Testis (tissue), 3 donors: ENCODE data around the gene OR6N2. TPM values are rescaled to one million over a fixed set of nuclear protein-coding genes. Genes with fewer than 3 reads are reported as not detected.

Experiments used
- DNase-seq: peaks from one replicate; pipeline ENCODE4 v3.0.0-alpha.2; 2019
- H3K27ac ChIP-seq, 2 donors: fragments of 200-600 bp; sonication (generic); one replicate each; pipeline ENCODE4 v1.5.1; 2019
- H3K27me3 ChIP-seq: fragments of 200-600 bp; sonication (generic); one replicate; pipeline ENCODE4 v1.5.1; 2019
- H3K36me3 ChIP-seq: fragments of 200-600 bp; sonication (generic); one replicate; pipeline ENCODE4 v1.5.1; 2017; ENCODE audit warnings: low read depth; ENCODE audit errors: missing control alignments
- H3K4me1 ChIP-seq: fragments of 200-600 bp; sonication (generic); one replicate; pipeline ENCODE4 v1.5.1; 2019
- H3K4me3 ChIP-seq, 2 donors: fragments of 200-600 bp; sonication (generic); one replicate each; pipeline ENCODE4 v1.5.1; 2017 to 2019
- H3K9me3 ChIP-seq: fragments of 200-600 bp; sonication (generic); one replicate; pipeline ENCODE4 v1.5.1; 2017
- POLR2A ChIP-seq: fragments of 450-650 bp; IDR thresholded peaks from one replicate; pipeline ENCODE4 v1.6.1; 2017; ENCODE audit warnings: antibody characterized with exemption, mild to moderate bottlenecking, moderate library complexity
- WGBS, 2 donors: methylation state at CpG; one replicate each; pipeline ENCODE4 v1.1.5; 2018; 5-methylcytosine and 5-hydroxymethylcytosine counted together
- intact Hi-C: fragments of 100-400 bp; cut with DNase I; formaldehyde crosslinking; loops from one replicate; pipeline ENCODE4 v1.15.1; 2023; ENCODE audit warnings: low total_unique reads
- polyA plus RNA-seq: library from polyadenylated mRNA; stranded (reverse); fragments of 350-450 nt; fragmentation: Illumina TruSeq; extraction: RNeasy Lipid Tissue Mini Kit (QIAGEN cat#74804); gene quantifications from one replicate; pipeline ENCODE4 v1.2.3, GENCODE V29; 2014; ENCODE audit warnings: low read depth, low replicate concordance; ENCODE audit not compliant: insufficient read depth
- total RNA-seq, 2 donors: library from RNA; depleted of rRNA; stranded (reverse); fragments of >200 nt; gene quantifications; one replicate each; pipeline ENCODE4 v1.2.3, GENCODE V29; 2016
- TF ChIP-seq, protein P1 (sequence below), 3 experiments: fragments of 450-650 bp in 2 of 3; fragments of 200-600 bp in 1 of 3; sonication (generic) in 1 of 3; IDR thresholded peaks; one replicate each; pipeline ENCODE4 v1.5.1; 2016 to 2019; ENCODE audit warnings: antibody characterized with exemption in 3 of 3, mild to moderate bottlenecking in 2 of 3, moderate library complexity in 1 of 3

The OR6N2 gene
- total and polyA plus RNA-seq, 3 donors from 2014 or later: not detected

DNA sequence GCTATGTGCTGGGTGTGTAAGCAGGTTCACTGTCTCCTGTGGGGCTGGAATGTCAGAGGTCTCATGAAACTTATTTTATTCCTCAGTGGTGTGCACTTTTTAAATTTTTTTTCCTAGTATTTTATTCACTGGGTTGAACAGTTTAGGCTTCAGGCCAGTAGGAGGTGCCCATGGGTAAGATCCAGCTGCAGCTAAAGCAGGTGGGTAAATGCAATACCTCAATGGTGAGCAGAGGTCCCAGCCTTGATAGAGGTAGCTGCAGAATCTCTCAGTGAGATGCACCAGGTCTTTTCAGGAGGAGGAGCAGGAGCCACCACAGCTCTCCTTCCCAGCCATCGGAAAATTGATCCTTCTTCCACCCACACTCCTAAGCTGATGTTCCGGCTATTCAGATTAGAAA is 12.6 kb upstream of the OR6N2 start:
- WGBS, 2 donors: 88% methylated on average over 2 of the region's 2 CpGs
- Histone ChIP-seq H3K4me1 (no peaks in the 10 kb centered on the region), H3K9me3 (no peaks in the 10 kb centered on the region), H3K4me3 (no peak overlapping the region), H3K27me3 (no peaks in the 10 kb centered on the region), H3K36me3 (no peaks in the 10 kb centered on the region), H3K27ac (no peak overlapping the region)
- no peak for TF ChIP-seq POLR2A
- TF ChIP-seq, protein P1, sequence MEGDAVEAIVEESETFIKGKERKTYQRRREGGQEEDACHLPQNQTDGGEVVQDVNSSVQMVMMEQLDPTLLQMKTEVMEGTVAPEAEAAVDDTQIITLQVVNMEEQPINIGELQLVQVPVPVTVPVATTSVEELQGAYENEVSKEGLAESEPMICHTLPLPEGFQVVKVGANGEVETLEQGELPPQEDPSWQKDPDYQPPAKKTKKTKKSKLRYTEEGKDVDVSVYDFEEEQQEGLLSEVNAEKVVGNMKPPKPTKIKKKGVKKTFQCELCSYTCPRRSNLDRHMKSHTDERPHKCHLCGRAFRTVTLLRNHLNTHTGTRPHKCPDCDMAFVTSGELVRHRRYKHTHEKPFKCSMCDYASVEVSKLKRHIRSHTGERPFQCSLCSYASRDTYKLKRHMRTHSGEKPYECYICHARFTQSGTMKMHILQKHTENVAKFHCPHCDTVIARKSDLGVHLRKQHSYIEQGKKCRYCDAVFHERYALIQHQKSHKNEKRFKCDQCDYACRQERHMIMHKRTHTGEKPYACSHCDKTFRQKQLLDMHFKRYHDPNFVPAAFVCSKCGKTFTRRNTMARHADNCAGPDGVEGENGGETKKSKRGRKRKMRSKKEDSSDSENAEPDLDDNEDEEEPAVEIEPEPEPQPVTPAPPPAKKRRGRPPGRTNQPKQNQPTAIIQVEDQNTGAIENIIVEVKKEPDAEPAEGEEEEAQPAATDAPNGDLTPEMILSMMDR (IDR thresholded peaks at IDR 0.05): no peak
- intact Hi-C loops: no loop called here
- no peak for DNase-seq

DNA sequence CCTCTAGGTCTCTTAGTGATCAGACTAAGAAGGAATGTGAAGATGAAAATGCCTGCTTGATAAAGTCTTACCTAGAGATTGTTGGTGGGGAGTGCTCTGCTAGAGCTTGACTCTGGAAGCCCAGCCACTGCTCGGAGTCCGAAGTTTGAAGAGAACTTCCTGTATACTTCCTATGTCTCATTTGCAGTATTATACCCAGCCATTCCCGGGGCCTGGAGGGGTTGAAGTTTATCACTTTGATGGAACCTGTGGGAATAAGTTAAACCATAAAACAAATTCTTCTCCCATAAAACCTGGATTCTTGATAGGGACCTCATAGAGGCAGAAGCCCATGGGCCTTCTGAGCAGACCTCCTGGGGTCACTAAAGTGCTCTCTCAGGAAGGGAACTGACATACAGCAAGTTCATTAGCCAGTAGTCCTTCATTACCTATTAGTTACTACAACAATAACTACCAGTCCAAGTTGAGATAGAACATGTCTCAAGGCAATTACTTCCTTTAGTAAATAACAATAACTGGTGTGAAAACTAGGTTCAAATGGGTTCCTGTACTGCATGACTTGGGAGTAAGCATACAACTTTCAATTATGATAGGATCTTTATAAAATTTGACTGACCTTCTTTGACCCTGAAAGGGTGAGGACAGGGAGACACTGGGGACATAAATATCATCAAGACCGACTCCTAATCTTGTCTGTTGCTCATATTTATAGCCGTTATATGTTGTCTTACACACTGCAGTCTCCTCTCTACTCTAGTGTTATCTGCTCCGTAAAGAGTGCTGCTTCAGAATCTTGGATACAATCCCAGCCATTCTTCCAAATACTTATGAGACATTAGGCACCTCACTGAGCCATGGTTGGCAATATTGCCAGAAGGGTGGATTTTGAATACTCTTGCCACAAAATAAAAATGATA is 8.8 kb downstream of the OR6N2 start, which contains the start of gene OR6N1:
OR6N1 (minus strand) TSS at position 246 of the 917 bp plus-strand sequence. CDS start 5,513 bp downstream, outside the sequence.
- no peaks in the 10 kb centered on the region for H3K36me3 ChIP-seq
- no peaks in the 10 kb centered on the region for H3K4me1 ChIP-seq
- no peak for TF ChIP-seq POLR2A
- TF ChIP-seq, protein P1 (IDR thresholded peaks at IDR 0.05): no peak
- no peak within 1 kb of the TSS for H3K27ac ChIP-seq
- no peaks in the 10 kb centered on the region for H3K9me3 ChIP-seq
- WGBS, 2 donors: 41 to 59% methylated on average over 6 of the region's 6 CpGs
- H3K4me3 ChIP-seq: no peak within 1 kb of the TSS
- intact Hi-C loops: no loop called here
- DNase-seq: no peak
- no peaks in the 10 kb centered on the region for H3K27me3 ChIP-seq

DNA sequence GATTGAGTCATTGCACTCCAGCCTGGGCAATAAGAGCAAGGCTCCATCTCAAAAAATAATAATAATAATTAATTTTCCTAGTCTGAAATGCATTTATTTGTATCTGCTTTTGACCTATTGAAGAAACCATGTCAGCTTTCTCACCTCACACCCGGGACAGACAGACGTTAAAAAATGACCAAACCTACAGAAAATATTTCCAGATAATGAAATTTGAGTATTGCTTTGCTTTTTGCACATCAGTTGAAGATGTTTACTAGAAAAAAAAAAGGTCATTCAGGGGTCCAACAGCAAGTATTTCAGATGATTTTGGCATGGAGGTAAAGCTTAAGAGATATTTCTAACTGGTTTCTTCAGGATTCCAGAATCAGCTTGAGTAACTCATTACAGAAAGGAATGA is 26.6 kb downstream of the OR6N2 start, which contains the start of gene OR6K6:
OR6K6 (plus strand) TSS at position 301 of the 400 bp plus-strand sequence. CDS start 168 bp downstream, outside the sequence.
- Histone ChIP-seq H3K9me3 (no peaks in the 10 kb centered on the region), H3K36me3 (no peaks in the 10 kb centered on the region), H3K27me3 (no peaks in the 10 kb centered on the region), H3K4me3 (no peak within 1 kb of the TSS), H3K4me1 (no peaks in the 10 kb centered on the region), H3K27ac (no peak within 1 kb of the TSS)
- DNase-seq: no peak
- intact Hi-C loops: no loop called here
- 86 to 90% methylated on average over 2 of the region's 2 CpGs for WGBS, 2 donors
- TF ChIP-seq, protein P1 (IDR thresholded peaks at IDR 0.05): no peak
- TF ChIP-seq POLR2A: no peak

DNA sequence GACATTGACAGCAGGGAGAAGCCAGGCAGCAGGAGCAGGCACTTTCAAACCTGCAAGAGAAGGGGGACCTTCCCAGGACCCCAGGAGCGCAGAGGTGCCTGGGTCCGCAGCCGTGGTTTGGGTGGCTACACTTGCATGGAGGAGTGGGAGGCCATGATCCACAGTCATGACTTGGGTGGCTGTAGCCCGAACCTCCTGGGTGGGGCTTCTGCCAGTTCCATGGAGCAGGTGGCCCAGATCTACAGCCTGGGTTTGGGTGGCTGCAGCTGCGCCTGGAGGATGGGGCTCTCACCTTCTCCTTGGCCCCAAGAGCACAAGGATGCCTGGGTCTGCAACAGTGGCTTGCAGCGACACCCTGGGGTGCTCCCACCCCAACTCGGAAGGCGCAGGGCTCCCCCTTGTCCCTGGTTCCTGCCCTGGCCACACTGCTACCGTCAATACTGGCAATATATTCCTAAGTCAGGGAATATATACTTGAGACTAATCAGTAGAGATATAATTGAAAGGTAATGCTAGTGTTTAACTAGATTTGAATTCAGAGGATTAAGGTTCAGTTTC is 28.8 kb downstream of the OR6N2 start:
- Histone ChIP-seq H3K4me3 (no peak overlapping the region), H3K4me1 (no peaks in the 10 kb centered on the region), H3K27me3 (no peaks in the 10 kb centered on the region), H3K9me3 (no peaks in the 10 kb centered on the region), H3K36me3 (no peaks in the 10 kb centered on the region), H3K27ac (no peak overlapping the region)
- TF ChIP-seq POLR2A: no peak
- TF ChIP-seq, protein P1 (IDR thresholded peaks at IDR 0.05): no peak
- intact Hi-C loops: no loop called here
- WGBS, 2 donors: 93 to 97% methylated on average over 4 to 9 of the region's 9 CpGs
- DNase-seq: no peak
